Kidney tubule cell (primary cell): ENCODE data around the gene VAV2.

Experiments used
- DNase-seq: peaks from one replicate; pipeline ENCODE4 v3.0.0-alpha.2; 2018; ENCODE audit warnings: low spot score

VAV2 gene

GRCh38 chr9:133780962-133781827 is 210.9 kb downstream of the VAV2 start:
- DNase-seq = no peak

GRCh38 chr9:133780404-133780945 is 211.6 kb downstream of the VAV2 start:
- DNase-seq = no peak

- DNase-seq = no peak
Observed at GRCh38 chr9:133779516-133780403, 212.4 kb downstream of the VAV2 start.

GRCh38 chr9:133779081-133779480 is 213.0 kb downstream of the VAV2 start:
- DNase-seq = no peak

DNA sequence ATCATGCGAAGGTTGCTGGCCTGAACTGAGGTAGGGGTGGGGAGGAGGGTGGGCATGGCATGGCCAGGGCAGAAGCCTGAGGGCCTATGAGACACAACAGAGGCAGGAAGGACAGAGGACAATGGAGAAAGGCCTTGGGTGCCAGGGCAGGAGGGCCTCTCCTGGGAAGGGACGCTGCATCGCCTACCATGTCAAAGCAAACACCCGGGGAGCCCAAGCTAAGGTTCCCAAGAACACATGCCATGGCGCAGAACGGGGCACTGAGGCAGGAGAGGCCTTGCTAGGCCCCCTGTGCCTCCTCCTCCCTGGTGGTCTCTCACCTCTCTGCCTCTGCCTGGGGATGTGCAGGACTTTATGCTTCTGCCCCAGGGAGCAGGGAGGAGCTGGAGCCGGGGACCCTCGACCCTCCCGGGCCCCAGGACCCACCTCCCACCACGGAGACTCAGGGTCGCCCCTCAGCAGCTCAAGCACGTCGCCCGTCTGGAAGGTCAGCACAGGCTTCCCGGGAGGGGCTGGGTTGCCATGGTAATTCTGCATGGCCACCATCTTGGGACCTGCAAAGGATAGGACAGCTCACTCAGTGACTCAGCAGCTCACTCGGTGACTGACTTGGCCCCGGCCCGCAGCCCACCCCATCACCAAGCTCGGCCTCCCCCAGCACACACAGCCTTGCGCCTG is 213.6 kb downstream of the VAV2 start:
- DNase-seq = no peak

DNA sequence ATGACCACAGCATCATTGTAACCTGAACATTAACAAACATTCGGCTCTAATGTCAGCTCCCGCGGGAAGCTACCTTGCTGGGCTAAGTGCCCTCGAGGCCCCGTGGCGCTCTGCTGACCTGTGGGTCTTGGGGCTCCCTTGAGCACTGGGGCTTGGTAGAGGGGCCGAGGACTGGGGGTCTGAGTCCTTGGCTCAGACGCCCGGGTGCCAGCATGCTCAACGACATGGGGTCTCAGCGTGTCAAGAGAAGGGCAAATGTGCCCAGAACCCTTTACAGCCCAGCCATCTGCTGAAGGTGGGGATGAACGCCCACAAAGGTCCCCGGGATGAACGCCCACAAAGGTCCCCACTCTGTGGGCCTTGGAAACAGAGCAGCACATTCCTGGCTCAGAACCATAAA is 214.3 kb downstream of the VAV2 start:
- no peak for DNase-seq

GRCh38 chr9:133777068-133777791 is 214.9 kb downstream of the VAV2 start:
- DNase-seq = no peak

- DNase-seq = no peak
Observed at GRCh38 chr9:133775951-133776905, 215.9 kb downstream of the VAV2 start.

GRCh38 chr9:133775291-133775690 is 216.8 kb downstream of the VAV2 start:
- no peak for DNase-seq

- DNase-seq = no peak
Observed at GRCh38 chr9:133774799-133775198, 217.3 kb downstream of the VAV2 start.

GRCh38 chr9:133773889-133774655 is 218.1 kb downstream of the VAV2 start:
- DNase-seq = no peak

DNA sequence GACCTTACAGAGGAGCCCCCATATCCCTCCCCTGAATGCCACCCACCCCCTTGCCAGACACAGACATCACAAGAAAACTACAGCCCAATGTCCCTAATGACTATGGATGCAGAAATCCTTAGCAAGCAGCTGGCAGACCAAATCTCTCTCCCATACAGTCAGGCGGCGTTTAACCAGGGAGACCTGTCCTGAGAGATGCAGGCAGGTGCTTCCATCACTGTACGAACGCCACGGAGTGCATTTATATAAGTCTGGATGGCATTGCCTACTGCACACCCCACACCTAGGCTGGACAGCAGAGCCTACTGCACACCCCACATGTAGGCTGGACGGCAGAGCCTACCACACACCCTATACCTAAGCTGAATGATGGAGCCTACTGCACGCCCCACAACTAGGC is 219.5 kb downstream of the VAV2 start:
- no peak for DNase-seq

DNA sequence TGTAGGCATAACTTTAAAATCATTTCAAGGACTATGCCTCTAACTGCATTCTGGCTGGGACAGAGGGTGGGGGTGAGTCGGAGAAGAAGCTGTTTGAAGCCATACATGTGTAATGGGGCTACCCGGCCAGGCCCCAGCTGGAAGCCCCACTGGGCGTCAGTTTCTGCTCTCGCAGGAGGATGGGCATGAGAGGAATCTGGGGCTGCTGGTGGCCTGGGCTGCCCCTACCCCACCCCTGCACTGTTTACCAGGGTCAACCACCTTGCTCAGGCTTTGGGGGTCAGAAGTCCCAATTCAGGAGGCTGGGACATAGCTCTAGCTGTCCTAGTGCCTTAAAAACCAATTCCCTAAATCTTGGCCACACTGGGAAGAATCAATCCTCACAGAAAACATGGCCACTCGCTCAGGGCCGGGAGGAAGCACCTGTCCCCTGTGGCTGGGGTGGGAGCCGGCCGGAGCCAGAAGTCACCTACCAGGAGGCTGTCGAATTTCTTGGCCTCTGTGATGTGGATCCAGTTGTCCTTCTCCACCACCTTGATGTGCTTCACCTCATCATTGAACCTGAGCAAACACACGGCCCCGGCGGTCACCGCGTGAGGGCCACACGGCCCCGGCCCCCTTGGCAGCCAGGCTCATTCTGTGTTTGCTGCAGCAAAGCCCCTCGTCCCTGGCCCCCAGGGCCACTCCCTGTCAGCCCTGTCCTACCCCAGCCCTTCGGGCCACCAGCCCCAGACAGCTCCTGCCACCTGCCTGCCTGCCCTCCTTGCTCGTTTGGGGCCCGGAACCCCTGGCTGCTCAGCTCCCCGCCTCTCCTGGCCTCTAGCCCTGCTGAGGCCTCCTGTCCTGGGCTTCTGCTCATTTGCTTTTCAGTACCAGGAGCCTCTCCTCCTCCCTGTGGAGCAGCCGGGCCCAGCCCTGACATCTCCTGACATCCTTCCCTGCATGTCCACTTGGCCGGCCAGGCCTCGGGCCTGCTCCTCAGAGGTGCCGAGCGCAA is 220.3 kb downstream of the VAV2 start:
- DNase-seq = no peak

DNA sequence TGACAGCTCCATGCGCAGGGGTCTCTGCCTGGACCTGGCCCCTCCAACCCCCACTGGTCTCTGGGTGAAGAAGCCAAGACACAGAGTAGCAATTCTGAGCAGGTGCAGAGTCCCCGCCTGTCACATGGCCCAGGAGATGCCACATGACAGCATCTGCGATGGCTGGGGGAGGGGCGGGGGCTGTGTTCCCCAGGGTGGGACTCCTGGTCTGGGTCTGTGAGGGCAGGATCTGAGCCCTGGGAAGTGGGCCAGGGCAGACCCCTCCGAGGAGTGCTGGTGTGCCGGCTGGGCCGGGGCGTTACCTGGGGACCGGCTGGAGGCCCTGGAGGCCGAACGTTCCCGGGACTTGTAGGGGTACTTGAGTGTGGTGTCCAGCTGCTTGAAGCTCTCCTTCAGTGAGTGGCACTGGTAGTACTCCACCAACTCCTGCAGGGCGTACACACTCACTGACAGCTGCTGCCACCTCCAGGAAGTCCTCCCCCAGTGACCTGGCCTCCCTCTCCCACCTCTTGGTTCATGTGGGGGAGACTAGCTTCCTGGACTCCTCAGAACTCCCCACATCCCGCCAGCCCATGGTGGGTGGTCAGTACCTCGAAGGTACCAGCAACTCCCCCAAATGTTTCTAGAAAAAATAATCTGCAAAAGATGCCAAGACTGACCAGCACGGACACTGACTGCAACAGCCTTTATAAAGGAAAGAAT is 221.9 kb downstream of the VAV2 start:
- DNase-seq = no peak

DNA sequence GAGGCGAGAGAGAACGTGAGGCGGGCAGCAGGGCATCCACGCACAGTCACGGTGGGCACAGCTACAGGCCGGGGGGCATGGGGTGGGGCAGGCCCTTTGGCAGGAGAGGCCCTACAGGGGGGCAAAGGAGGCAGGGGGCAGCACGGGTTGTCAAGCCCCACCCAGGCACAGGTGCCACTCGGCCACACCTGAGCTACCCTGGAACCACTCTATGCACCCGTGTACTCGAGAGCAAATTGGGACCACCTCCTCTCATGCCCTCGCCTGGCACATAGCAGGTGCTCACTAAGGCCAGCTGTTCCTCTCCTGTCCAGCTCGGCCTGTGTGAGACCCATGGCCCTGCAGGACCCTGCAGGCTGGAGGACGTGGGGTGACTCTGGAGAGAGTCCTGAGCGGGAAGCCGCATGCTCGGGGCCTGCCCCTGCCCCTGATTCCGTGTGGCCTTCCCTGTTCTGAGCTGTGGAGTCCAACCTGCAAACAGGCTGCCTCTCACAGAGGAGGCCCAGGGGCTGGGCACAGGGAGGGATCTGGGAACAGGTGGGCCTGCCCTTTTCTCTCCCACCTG is 222.5 kb downstream of the VAV2 start:
- DNase-seq = no peak

DNA sequence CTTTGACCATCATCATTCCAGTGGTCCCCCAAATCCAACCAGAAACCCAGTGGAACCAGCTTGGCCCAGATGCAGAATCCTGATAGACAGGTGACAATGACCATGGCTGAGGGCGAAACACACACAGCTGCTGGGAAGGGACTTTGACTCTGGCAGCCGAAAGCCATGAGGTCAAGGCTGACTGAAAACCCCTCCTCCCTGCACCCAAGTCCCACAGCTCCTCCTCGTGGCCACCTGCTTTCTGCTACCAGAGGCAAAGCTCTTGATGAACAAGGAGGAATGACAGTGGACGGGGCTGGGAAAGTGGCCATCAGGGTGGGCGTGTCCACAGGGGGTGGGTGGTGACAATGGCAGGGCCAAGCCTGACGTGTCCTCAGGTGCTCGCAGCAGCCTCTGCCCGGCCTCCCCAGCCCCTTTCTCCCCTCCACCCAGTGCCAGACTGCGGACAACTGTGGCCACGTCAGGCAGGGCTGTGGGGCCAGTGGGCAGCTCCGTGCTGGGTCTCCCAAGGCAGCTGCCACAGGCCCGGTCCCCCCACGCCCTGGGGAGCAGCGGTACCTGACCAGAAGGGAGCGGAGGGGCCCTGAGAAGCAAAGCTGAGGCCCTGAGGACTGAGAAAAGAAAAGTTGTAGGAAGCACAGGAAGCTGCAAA is 223.1 kb downstream of the VAV2 start:
- no peak for DNase-seq

DNA sequence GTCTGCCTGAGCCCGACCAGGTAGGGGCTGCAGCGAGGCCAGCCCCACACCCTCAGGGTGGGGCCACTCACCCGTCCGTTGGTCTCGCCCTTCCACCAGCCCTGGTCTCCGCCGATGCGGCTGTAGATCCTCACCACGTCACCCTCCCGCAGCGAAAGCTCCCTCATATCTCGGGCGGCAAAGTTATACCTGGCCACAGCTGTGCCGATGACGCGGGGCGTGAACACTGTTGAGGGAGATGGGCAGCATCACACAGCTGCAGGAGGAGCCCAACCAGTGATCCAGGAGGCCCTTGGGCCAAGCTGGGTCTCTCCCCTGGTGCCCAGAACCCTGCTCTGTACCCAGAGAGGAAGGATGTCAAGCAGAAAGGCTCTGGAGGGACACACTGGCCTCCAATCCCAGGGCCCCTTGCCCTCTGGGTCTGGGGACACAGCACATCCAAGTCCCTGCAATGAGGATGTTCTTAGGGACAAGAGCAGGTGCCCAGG is 223.7 kb downstream of the VAV2 start:
- no peak for DNase-seq
